Ishikawa (cell line): Measurements from ENCODE around the gene EP400.

Experiments
- CEBPB ChIP-seq: IDR thresholded peaks from 2 replicates; pipeline ENCODE4 v1.6.1; 2012
- CREB1 ChIP-seq: IDR thresholded peaks from 2 replicates; pipeline ENCODE4 v1.6.1; 2012; ENCODE audit warnings: low read depth
- EGR1 ChIP-seq: IDR thresholded peaks from 2 replicates; pipeline ENCODE4 v1.6.1; 2012
- EP300 ChIP-seq: IDR thresholded peaks from 2 replicates; pipeline ENCODE4 v1.6.1; 2012; ENCODE audit warnings: borderline replicate concordance
- FOXM1 ChIP-seq: IDR thresholded peaks from 2 replicates; pipeline ENCODE4 v1.6.1; 2012; ENCODE audit warnings: low read depth, borderline replicate concordance
- MAX ChIP-seq: IDR thresholded peaks from 2 replicates; pipeline ENCODE4 v1.6.1; 2012
- NFIC ChIP-seq: IDR thresholded peaks from 2 replicates; pipeline ENCODE4 v1.6.1; 2012
- RAD21 ChIP-seq: IDR thresholded peaks from 2 replicates; pipeline ENCODE4 v1.6.1; 2012; ENCODE audit warnings: low read depth
- REST ChIP-seq: IDR thresholded peaks from 2 replicates; pipeline ENCODE4 v1.6.1; 2012; ENCODE audit warnings: low read depth, mild to moderate bottlenecking
- TAF1 ChIP-seq: IDR thresholded peaks from 2 replicates; pipeline ENCODE4 v1.6.1; 2012; ENCODE audit warnings: low read depth, mild to moderate bottlenecking
- TCF12 ChIP-seq: IDR thresholded peaks from 2 replicates; pipeline ENCODE4 v1.6.1; 2012; ENCODE audit warnings: low read depth
- TEAD4 ChIP-seq: IDR thresholded peaks from 2 replicates; pipeline ENCODE4 v1.6.1; 2012
- USF1 ChIP-seq: IDR thresholded peaks from 2 replicates; pipeline ENCODE4 v1.6.1; 2012
- YY1 ChIP-seq: IDR thresholded peaks from 2 replicates; pipeline ENCODE4 v1.6.1; 2012; ENCODE audit warnings: low read depth
- ZBTB7A ChIP-seq: IDR thresholded peaks from 2 replicates; pipeline ENCODE4 v1.6.1; 2012; ENCODE audit warnings: low read depth

Gene EP400

GRCh38 chr12:132069336-132069985, 119.7 kb downstream of the EP400 start:
- TF ChIP-seq TCF12 = no peak
- TF ChIP-seq FOXM1 = no peak
- TF ChIP-seq EP300 = no peak
- no peak for TF ChIP-seq EGR1
- no peak for TF ChIP-seq RAD21
- TF ChIP-seq TAF1 = no peak
- no peak for TF ChIP-seq TEAD4

- TF ChIP-seq FOXM1 (no peak), EP300 (no peak), YY1 (no peak), NFIC (no peak), CREB1 (no peak), EGR1 (no peak), TEAD4 (no peak), TAF1 (no peak), RAD21 (no peak), CEBPB (no peak), ZBTB7A (no peak), MAX (no peak)
Observed at GRCh38 chr12:132070298-132070697, 120.6 kb downstream of the EP400 start.

GRCh38 chr12:132071040-132071810, 121.5 kb downstream of the EP400 start:
- TF ChIP-seq NFIC (no peak), EP300 (no peak), MAX (no peak), EGR1 (no peak), TEAD4 (no peak), REST (no peak), CREB1 (no peak), CEBPB (no peak), TCF12 (no peak), TAF1 (no peak), ZBTB7A (no peak)

GRCh38 chr12:132071830-132072384, 122.2 kb downstream of the EP400 start:
- no peak for TF ChIP-seq CEBPB
- no peak for TF ChIP-seq TAF1
- no peak for TF ChIP-seq USF1
- no peak for TF ChIP-seq RAD21
- TF ChIP-seq FOXM1 = no peak
- TF ChIP-seq TCF12 = no peak
- TF ChIP-seq MAX = no peak
- TF ChIP-seq TEAD4 = no peak
- no peak for TF ChIP-seq EP300
- TF ChIP-seq EGR1 = no peak
- no peak for TF ChIP-seq YY1
- no peak for TF ChIP-seq ZBTB7A

- TF ChIP-seq TAF1 (no peak), TEAD4 (no peak), CREB1 (no peak), YY1 (no peak), REST (no peak), CEBPB (no peak), ZBTB7A (no peak), TCF12 (no peak), FOXM1 (no peak), RAD21 (no peak), USF1 (no peak), EGR1 (no peak), EP300 (no peak), NFIC (no peak), MAX (no peak)
Observed at GRCh38 chr12:132074216-132074615, 124.5 kb downstream of the EP400 start.
